HL-60 (cell line): ENCODE measurements around the gene MAGI2.

Source experiments
- DNase-seq, 2 experiments: peaks; one replicate each; pipeline ENCODE4 v3.0.0-alpha.2; 2010 to 2020; ENCODE audit warnings: low read depth in 1 of 2, low spot score in 1 of 2
- H3K27ac ChIP-seq: fragments of 250-450 bp; sonication (Bioruptor Pico); replicated peaks from 2 replicates; pipeline ENCODE4 v1.5.1; 2020; ENCODE audit warnings: mild to moderate bottlenecking, moderate library complexity
- H3K27me3 ChIP-seq: fragments of 250-450 bp; sonication (Bioruptor Pico); 2 replicates; pipeline ENCODE4 v1.5.1; 2021; ENCODE audit warnings: mild to moderate bottlenecking, moderate library complexity; ENCODE audit not compliant: insufficient read depth, poor library complexity, severe bottlenecking
- H3K4me3 ChIP-seq: replicated peaks from 2 replicates; pipeline ENCODE4 v1.5.1; 2011; ENCODE audit warnings: mild to moderate bottlenecking, control low read depth, low read length; ENCODE audit not compliant: insufficient read depth
- GABPA ChIP-seq: IDR thresholded peaks from 2 replicates; pipeline ENCODE4 v1.6.1; 2012; ENCODE audit warnings: low read depth
- POLR2AphosphoS5 ChIP-seq: IDR thresholded peaks from 2 replicates; pipeline ENCODE4 v1.6.1; 2012; ENCODE audit warnings: low read depth
- SPI1 ChIP-seq: IDR thresholded peaks from 2 replicates; pipeline ENCODE4 v1.6.1; 2012; ENCODE audit warnings: low read depth, mild to moderate bottlenecking, borderline replicate concordance
- TF ChIP-seq, protein P1 (sequence below): IDR thresholded peaks from one replicate; pipeline ENCODE4 v1.5.1; 2011; ENCODE audit warnings: low read length, control low read depth, inconsistent platforms; ENCODE audit not compliant: insufficient read depth
- TF ChIP-seq, protein P2 (sequence below): IDR thresholded peaks from 2 replicates; pipeline ENCODE4 v1.6.1; 2012; ENCODE audit warnings: low read depth; ENCODE audit not compliant: insufficient replicate concordance

The MAGI2 gene

GRCh38 chr7:79320741-79321473, 132.6 kb downstream of the MAGI2 start:
- H3K4me3 ChIP-seq: no peak overlapping the region
- no peak overlapping the region for H3K27ac ChIP-seq
- no peak for DNase-seq
- H3K27me3 ChIP-seq: no peaks in the 10 kb centered on the region
- TF ChIP-seq, protein P1, sequence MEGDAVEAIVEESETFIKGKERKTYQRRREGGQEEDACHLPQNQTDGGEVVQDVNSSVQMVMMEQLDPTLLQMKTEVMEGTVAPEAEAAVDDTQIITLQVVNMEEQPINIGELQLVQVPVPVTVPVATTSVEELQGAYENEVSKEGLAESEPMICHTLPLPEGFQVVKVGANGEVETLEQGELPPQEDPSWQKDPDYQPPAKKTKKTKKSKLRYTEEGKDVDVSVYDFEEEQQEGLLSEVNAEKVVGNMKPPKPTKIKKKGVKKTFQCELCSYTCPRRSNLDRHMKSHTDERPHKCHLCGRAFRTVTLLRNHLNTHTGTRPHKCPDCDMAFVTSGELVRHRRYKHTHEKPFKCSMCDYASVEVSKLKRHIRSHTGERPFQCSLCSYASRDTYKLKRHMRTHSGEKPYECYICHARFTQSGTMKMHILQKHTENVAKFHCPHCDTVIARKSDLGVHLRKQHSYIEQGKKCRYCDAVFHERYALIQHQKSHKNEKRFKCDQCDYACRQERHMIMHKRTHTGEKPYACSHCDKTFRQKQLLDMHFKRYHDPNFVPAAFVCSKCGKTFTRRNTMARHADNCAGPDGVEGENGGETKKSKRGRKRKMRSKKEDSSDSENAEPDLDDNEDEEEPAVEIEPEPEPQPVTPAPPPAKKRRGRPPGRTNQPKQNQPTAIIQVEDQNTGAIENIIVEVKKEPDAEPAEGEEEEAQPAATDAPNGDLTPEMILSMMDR: no peak
- TF ChIP-seq POLR2AphosphoS5: no peak
- TF ChIP-seq GABPA: no peak
- TF ChIP-seq SPI1: no peak
- TF ChIP-seq, protein P2, sequence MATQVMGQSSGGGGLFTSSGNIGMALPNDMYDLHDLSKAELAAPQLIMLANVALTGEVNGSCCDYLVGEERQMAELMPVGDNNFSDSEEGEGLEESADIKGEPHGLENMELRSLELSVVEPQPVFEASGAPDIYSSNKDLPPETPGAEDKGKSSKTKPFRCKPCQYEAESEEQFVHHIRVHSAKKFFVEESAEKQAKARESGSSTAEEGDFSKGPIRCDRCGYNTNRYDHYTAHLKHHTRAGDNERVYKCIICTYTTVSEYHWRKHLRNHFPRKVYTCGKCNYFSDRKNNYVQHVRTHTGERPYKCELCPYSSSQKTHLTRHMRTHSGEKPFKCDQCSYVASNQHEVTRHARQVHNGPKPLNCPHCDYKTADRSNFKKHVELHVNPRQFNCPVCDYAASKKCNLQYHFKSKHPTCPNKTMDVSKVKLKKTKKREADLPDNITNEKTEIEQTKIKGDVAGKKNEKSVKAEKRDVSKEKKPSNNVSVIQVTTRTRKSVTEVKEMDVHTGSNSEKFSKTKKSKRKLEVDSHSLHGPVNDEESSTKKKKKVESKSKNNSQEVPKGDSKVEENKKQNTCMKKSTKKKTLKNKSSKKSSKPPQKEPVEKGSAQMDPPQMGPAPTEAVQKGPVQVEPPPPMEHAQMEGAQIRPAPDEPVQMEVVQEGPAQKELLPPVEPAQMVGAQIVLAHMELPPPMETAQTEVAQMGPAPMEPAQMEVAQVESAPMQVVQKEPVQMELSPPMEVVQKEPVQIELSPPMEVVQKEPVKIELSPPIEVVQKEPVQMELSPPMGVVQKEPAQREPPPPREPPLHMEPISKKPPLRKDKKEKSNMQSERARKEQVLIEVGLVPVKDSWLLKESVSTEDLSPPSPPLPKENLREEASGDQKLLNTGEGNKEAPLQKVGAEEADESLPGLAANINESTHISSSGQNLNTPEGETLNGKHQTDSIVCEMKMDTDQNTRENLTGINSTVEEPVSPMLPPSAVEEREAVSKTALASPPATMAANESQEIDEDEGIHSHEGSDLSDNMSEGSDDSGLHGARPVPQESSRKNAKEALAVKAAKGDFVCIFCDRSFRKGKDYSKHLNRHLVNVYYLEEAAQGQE: no peak

DNA sequence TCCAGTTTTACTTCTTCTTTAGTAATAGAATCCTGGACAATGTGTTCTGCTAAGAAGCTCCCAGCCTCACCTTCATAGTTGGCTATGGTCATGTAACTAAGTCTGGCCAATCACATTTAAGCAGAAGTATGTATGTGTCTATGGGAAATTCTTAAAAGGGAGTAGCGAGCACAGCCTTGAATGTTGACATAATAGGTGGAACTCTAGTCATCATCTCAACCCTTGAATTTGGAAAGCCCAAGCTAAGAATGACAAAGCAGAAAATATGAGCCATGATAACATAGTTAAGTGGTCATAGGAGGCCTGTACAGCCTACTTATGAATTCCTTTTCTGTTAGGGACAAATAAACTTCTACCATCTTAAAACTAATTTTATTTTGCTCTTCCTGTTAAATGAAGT, 134.1 kb downstream of the MAGI2 start:
- Histone ChIP-seq H3K27me3 (no peaks in the 10 kb centered on the region), H3K4me3 (no peak overlapping the region), H3K27ac (no peak overlapping the region)
- no peak for DNase-seq
- TF ChIP-seq POLR2AphosphoS5: no peak

DNA sequence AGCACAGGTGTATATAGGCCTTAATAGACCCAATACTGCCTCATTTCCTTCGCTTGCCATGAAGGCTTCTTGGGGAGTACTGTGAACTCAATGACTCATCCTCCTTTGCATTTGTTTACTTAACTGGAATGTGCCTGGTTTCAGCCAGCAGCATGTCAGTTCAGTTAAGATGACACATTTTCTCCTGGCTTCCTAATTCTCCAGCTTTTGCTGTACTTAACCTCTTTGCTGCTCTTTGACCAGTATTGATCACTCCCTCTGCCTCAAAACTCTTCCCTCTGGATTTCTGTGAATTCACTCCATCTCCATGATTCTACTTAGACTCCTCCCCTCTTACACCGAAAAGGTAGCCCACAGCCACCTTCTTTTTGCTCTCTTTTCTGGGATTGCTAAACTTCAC, 135.7 kb downstream of the MAGI2 start:
- Histone ChIP-seq H3K27me3 (no peaks in the 10 kb centered on the region), H3K4me3 (no peak overlapping the region), H3K27ac (no peak overlapping the region)
- TF ChIP-seq, protein P2: no peak
- TF ChIP-seq POLR2AphosphoS5 (no peak), GABPA (no peak), SPI1 (no peak)
- TF ChIP-seq, protein P1: no peak
- no peak for DNase-seq

DNA sequence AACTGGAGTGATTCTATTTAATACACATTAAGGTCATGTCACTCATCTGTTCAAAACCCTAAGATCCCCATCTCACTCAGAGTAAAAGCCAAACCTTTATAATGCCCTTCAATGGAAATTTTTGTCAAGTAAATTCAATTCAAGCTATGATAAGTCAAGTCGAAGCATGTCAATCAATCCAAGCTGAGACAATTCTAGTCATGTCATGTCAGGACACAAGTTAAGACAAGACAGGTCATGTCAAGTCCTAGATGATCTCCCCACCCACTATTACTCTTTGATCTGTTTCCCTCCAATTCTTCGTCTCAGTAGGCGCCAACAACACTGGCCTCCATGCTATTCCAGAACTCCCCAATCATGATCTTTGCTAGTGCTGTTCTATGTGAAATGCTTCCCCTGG, 141.4 kb downstream of the MAGI2 start:
- H3K27ac ChIP-seq: no peak overlapping the region
- no peaks in the 10 kb centered on the region for H3K27me3 ChIP-seq
- TF ChIP-seq GABPA (no peak), SPI1 (no peak), POLR2AphosphoS5 (no peak)
- TF ChIP-seq, protein P1: no peak
- TF ChIP-seq, protein P2: no peak
- no peak for DNase-seq
- no peak overlapping the region for H3K4me3 ChIP-seq
